SK-N-SH (cell line): ENCODE results near the gene MAP2K7. TPM values are rescaled to one million over a fixed set of nuclear protein-coding genes. Genes with fewer than 3 reads are reported as not detected.

Experiments used
- CTCF ChIA-PET: fragments of 300-600, 350-600 bp; formaldehyde crosslinking; extraction: SDS; loops from one replicate; lab custom pipeline; 2021; lab: Yijun Ruan, JAX
- POLR2A ChIA-PET: fragments of 350-600 bp; sonication (Branson Sonifier 250); formaldehyde crosslinking; extraction: SDS; loops from one replicate; lab custom pipeline; 2020; ENCODE audit warnings: antibody characterized with exemption, inconsistent platforms; lab: Yijun Ruan, JAX
- DNase-seq: peaks from one replicate; pipeline ENCODE4 v3.0.0; 2012
- H2AFZ ChIP-seq: fragments of 200-600 bp; sonication (generic); 2 replicates; pipeline ENCODE4 v1.8.1; 2016; ENCODE audit warnings: antibody characterized with exemption, mild to moderate bottlenecking, low read depth
- H3F3A ChIP-seq: fragments of 200-600 bp; sonication (generic); replicated peaks from 2 replicates; pipeline ENCODE3; 2016; ENCODE audit warnings: antibody characterized with exemption, mild to moderate bottlenecking; ENCODE audit not compliant: insufficient read depth
- H3K27ac ChIP-seq, 2 experiments: fragments of 200-500 bp in 1 of 2; fragments of 200-600 bp in 1 of 2; sonication (Bioruptor generic) in 1 of 2; sonication (generic), shearing (Covaris generic) in 1 of 2; 2 replicates each; pipeline versions ENCODE4 v1.5.1 to v1.6.1; 2014 to 2016; ENCODE audit warnings: low read depth in 2 of 2, inconsistent platforms in 1 of 2, low read length in 1 of 2, mild to moderate bottlenecking in 1 of 2, mixed read lengths in 1 of 2
- H3K27me3 ChIP-seq: fragments of 200-600 bp; sonication (generic), shearing (Covaris generic); 2 replicates; pipeline ENCODE4 v1.6.1; 2016; ENCODE audit warnings: mixed run types; ENCODE audit not compliant: insufficient read depth
- H3K36me3 ChIP-seq, 2 experiments: fragments of 200-500 bp in 1 of 2; fragments of 200-600 bp in 1 of 2; sonication (Bioruptor generic) in 1 of 2; sonication (generic) in 1 of 2; replicated peaks in 1 of 2; 2 replicates each; pipeline versions ENCODE3 to v1.5.1; 2014 to 2016; ENCODE audit warnings: low read length in 1 of 2, mild to moderate bottlenecking in 1 of 2; ENCODE audit not compliant: insufficient read depth in 2 of 2, control insufficient read depth in 1 of 2
- H3K4me1 ChIP-seq, 2 experiments: fragments of 200-500 bp in 1 of 2; fragments of 200-600 bp in 1 of 2; sonication (Bioruptor generic) in 1 of 2; sonication (generic), shearing (Covaris generic) in 1 of 2; 2 replicates each; pipeline versions ENCODE4 v1.5.1 to v1.6.1; 2014 to 2016; ENCODE audit warnings: low read depth in 1 of 2, low read length in 1 of 2, mixed run types in 1 of 2; ENCODE audit not compliant: insufficient read depth in 2 of 2, control insufficient read depth in 1 of 2
- H3K4me2 ChIP-seq: fragments of 200-600 bp; sonication (generic), shearing (Covaris generic); 2 replicates; pipeline ENCODE4 v1.6.1; 2017; ENCODE audit warnings: mixed run types
- H3K4me3 ChIP-seq, 2 experiments: fragments of 200-500 bp in 1 of 2; fragments of 200-600 bp in 1 of 2; sonication (Bioruptor generic) in 1 of 2; sonication (generic), shearing (Covaris generic) in 1 of 2; 2 replicates each; pipeline versions ENCODE4 v1.5.1 to v1.8.1; 2014 to 2016; ENCODE audit warnings: low read depth in 2 of 2, inconsistent platforms in 1 of 2, low read length in 1 of 2, mild to moderate bottlenecking in 1 of 2, mixed read lengths in 1 of 2, moderate library complexity in 1 of 2
- H3K79me2 ChIP-seq: fragments of 200-600 bp; sonication (generic); 2 replicates; pipeline ENCODE4 v1.8.1; 2017; ENCODE audit warnings: mild to moderate bottlenecking; ENCODE audit not compliant: insufficient read depth
- H3K9ac ChIP-seq: fragments of 200-600 bp; sonication (generic); 2 replicates; pipeline ENCODE4 v1.6.1; 2017; ENCODE audit warnings: mixed run types
- H3K9me2 ChIP-seq: fragments of 200-600 bp; sonication (generic); 2 replicates; pipeline ENCODE4 v1.6.1; 2017; ENCODE audit warnings: mixed run types
- H3K9me3 ChIP-seq: fragments of 200-600 bp; sonication (generic); 2 replicates; pipeline ENCODE4 v1.6.1; 2017; ENCODE audit warnings: mixed run types, mild to moderate bottlenecking, moderate library complexity
- H4K20me1 ChIP-seq: fragments of 200-600 bp; sonication (generic); 2 replicates; pipeline ENCODE4 v1.6.1; 2017; ENCODE audit warnings: mild to moderate bottlenecking, mixed run types; ENCODE audit not compliant: insufficient read depth
- CHD2 ChIP-seq: fragments of 150-350 bp; IDR thresholded peaks from 2 replicates; pipeline ENCODE4 v1.6.1; 2018; ENCODE audit warnings: low read length; ENCODE audit not compliant: partially characterized antibody
- ELF1 ChIP-seq: IDR thresholded peaks from 2 replicates; pipeline ENCODE4 v1.4.0; 2012
- EZH2phosphoT487 ChIP-seq: fragments of 200-600 bp; sonication (generic); IDR thresholded peaks from 2 replicates; pipeline ENCODE4 v1.6.1; 2017; ENCODE audit warnings: low read depth, mixed run types, mild to moderate bottlenecking, antibody characterized with exemption, moderate library complexity, borderline replicate concordance
- GATA2 ChIP-seq: sonication (generic); formaldehyde crosslinking; IDR thresholded peaks from 2 replicates; pipeline ENCODE4 v1.5.0; 2020; ENCODE audit warnings: mild to moderate bottlenecking, missing genetic modification reagents
- POLR2AphosphoS5 ChIP-seq: IDR thresholded peaks from 2 replicates; pipeline ENCODE4 v1.6.1; 2012; ENCODE audit warnings: low read depth, low read length
- RAD21 ChIP-seq: IDR thresholded peaks from 2 replicates; pipeline ENCODE4 v1.6.1; 2012; ENCODE audit warnings: mild to moderate bottlenecking, low read length
- RCOR1 ChIP-seq: fragments of 150-350 bp; IDR thresholded peaks from 2 replicates; pipeline ENCODE4 v1.6.1; 2017; ENCODE audit warnings: antibody characterized with exemption, low read length
- RFX5 ChIP-seq: IDR thresholded peaks from 2 replicates; pipeline ENCODE4 v1.6.1; 2012; ENCODE audit warnings: mild to moderate bottlenecking, improper control_type of control experiment, low read length
- TCF12 ChIP-seq: IDR thresholded peaks from 2 replicates; pipeline ENCODE4 v1.4.0; 2012
- TEAD4 ChIP-seq: IDR thresholded peaks from 2 replicates; pipeline ENCODE4 v1.4.0; 2012; ENCODE audit warnings: mild to moderate bottlenecking, borderline replicate concordance; ENCODE audit not compliant: insufficient read depth
- WGBS: methylation state at CpG from one replicate; pipeline ENCODE4 v1.1.6; 2017; ENCODE audit warnings: low lambda C conversion rate; 5-methylcytosine and 5-hydroxymethylcytosine counted together
- polyA plus RNA-seq, 3 experiments: library from polyadenylated mRNA; depleted of rRNA; stranded (reverse); fragments of >200 nt; gene quantifications; 2 replicates each; pipeline ENCODE4 v1.2.3, GENCODE V29; 2012
- TF ChIP-seq, protein P1 (sequence below): IDR thresholded peaks from 2 replicates; pipeline ENCODE4; 2012
- TF ChIP-seq, protein P2 (sequence below): IDR thresholded peaks from 2 replicates; pipeline ENCODE4 v1.6.1; 2012; ENCODE audit warnings: mild to moderate bottlenecking, low read depth, low read length, moderate library complexity
- TF ChIP-seq, protein P3 (sequence below): IDR thresholded peaks from 2 replicates; pipeline ENCODE4 v1.4.0; 2012; ENCODE audit warnings: low read depth, borderline replicate concordance
- TF ChIP-seq, protein P4 (sequence below): fragments of 150-350 bp; IDR thresholded peaks from 2 replicates; pipeline ENCODE4 v1.6.1; 2017; ENCODE audit warnings: antibody characterized with exemption, low read length, low read depth, borderline replicate concordance

The MAP2K7 gene
- polyA plus RNA-seq, 1 of the 3 experiments (the other 2 are of a cell fraction): 13.0 TPM

DNA sequence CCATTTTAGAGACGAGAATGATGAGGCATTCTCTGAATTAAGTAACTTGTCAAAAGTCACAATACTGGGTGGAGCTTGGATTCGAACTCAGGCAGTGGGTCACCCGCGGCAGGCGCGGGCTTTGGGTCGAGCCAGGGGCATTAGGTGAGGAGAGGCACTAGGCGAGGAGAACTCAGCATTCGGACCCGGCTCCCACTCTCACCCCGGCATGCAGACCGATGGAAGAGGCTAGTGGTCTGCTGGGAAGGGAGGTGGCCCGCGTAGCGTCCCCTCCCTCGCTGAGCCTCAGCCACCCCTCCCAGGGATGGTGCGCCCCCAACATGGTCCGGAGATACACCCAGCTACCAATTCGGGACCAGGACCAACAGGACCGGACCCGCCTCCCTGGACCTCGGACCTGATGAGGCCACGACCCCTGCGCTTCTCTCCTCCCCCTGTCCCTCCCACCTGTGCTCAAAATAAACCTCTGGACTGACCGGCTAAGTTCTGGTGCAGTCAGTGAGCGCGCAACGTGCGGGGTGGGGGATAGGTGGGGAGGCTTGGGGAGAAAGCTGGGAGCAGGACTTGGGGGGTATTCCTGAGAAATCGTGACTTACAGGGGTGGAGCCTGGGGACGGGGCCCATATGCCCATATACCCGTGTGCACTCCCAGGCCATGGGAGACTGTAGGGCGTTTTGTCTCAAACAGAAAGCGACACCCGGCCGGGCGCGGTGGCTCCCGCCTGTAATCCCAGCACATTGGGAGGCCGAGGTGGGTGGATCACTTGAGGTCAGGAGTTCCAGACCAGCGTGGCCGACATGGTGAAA is 15.1 kb downstream of the MAP2K7 start:
- CTCF ChIA-PET: interaction anchor here (1.2 to 5.0 kb wide), 13 partner anchors 8 to 350 kb away, joined by 3 to 36 read pairs (median 7); partner anchors contain the start of genes CTXN1, MAP2K7, TIMM44 and TRAPPC5
- no peaks in the 10 kb centered on the region for H3K9me2 ChIP-seq
- no peak overlapping the region for H3K4me3 ChIP-seq
- no peak for DNase-seq
- H2AFZ ChIP-seq: no peak overlapping the region
- 92% methylated on average over 29 of the region's 42 CpGs for WGBS
- peaks cover 23% of the 10 kb centered on the region for H4K20me1 ChIP-seq
- peaks cover 16% of the 10 kb centered on the region; the same call in 1 of the 2 replicates for H3K79me2 ChIP-seq
- H3K9me3 ChIP-seq: no peaks in the 10 kb centered on the region
- H3K27me3 ChIP-seq: peaks cover 7% of the 10 kb centered on the region; the same call in 1 of the 2 replicates
- no peak overlapping the region for H3K27ac ChIP-seq
- H3K9ac ChIP-seq: no peak overlapping the region
- H3F3A ChIP-seq: peaks cover 5% of the 10 kb centered on the region
- H3K4me2 ChIP-seq: peak overlapping the region; percentile 94
- no peak for TF ChIP-seq TEAD4
- no peak for TF ChIP-seq EZH2phosphoT487
- TF ChIP-seq, protein P1, sequence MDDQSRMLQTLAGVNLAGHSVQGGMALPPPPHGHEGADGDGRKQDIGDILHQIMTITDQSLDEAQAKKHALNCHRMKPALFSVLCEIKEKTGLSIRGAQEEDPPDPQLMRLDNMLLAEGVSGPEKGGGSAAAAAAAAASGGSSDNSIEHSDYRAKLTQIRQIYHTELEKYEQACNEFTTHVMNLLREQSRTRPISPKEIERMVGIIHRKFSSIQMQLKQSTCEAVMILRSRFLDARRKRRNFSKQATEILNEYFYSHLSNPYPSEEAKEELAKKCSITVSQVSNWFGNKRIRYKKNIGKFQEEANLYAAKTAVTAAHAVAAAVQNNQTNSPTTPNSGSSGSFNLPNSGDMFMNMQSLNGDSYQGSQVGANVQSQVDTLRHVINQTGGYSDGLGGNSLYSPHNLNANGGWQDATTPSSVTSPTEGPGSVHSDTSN: no peak
- no peak for TF ChIP-seq RAD21
- no peak for TF ChIP-seq ELF1
- no peak for TF ChIP-seq POLR2AphosphoS5
- no peak for TF ChIP-seq GATA2 (CRISPR knock-in tag)
- peaks cover 0 to 20% of the 10 kb centered on the region in 2 experiments for H3K36me3 ChIP-seq
- POLR2A ChIA-PET: interaction anchor here (2.4 kb wide), 1 partner anchor 57 kb away, joined by 8 read pairs; no protein-coding TSS in a partner anchor
- H3K4me1 ChIP-seq: peaks cover 10 to 31% of the 10 kb centered on the region in 2 experiments; a peak in 2 of 4 replicates

DNA sequence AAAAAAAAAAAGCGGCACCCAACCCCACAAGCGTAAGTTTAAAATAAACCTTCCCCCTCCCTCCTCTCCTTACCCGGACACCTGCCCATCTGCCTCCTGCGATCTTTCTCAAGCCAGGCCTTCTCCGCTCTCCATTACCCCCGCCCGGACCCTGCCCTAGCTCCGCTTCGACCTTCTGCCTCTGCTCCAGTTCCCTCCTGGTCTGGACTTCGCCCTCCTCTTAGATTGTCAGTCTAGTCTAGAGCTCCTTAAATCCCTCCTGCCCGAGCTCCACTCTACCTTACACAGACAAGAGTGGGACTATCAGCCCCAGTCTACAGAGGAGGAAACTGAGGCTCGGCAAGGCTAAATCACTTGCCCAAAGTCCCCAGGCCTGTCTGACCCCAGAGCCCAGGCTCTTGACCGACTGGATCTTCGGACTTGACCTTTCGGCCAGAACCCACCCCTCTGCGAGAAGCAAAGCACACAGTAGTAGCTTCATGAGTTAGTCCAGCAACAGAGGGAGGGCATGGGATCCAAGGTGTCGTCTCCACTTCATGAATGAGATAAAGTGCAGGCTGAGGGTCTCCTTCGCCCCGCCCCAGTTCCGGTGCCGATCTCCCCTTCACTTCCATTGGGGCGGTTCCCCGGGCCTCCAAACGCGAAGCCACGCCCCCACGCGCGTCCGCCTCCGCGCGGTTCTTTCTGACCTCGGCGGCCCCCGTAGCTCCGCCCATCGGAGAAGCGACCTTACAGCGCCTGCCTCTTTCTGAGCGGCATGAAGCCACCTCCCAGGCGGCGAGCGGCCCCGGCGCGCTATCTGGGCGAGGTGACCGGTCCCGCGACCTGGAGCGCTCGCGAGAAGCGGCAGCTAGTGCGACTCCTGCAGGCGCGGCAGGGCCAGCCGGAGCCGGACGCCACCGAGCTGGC is 16.2 kb downstream of the MAP2K7 start, which contains the start of gene SNAPC2:
TSS of gene SNAPC2 (plus strand) at position 729 of the 909 bp plus-strand sequence. CDS start at position 758, 29 bp downstream.
- H2AFZ ChIP-seq: peak within 1 kb of the TSS; percentile 84; the same call in 1 of the 2 replicates
- peak; percentile 90 for DNase-seq
- peak within 1 kb of the TSS; percentile 94 for H3K4me2 ChIP-seq
- H3K27ac ChIP-seq: peak within 1 kb of the TSS; percentile 86 to 92
- peaks cover 24% of the 10 kb centered on the region; the same call in 1 of the 2 replicates for H3K79me2 ChIP-seq
- ChIA-PET POLR2A (interaction anchor here (0.6 to 2.4 kb wide), 7 partner anchors 9 to 58 kb away, joined by 3 to 10 read pairs (median 8); partner anchors contain the start of genes MAP2K7, PRR36 and TIMM44), CTCF (interaction anchor here (0.6 to 5.0 kb wide), 11 partner anchors 10 to 352 kb away, joined by 3 to 36 read pairs (median 4); partner anchors contain the start of genes MAP2K7, PRR36 and TRAPPC5)
- no peaks in the 10 kb centered on the region for H3K9me3 ChIP-seq
- WGBS: 55% methylated on average over 20 of the region's 62 CpGs
- H3K36me3 ChIP-seq: peaks cover 0 to 20% of the 10 kb centered on the region in 2 experiments
- peak within 1 kb of the TSS; percentile 81 for H3K9ac ChIP-seq
- peaks cover 7% of the 10 kb centered on the region; the same call in 1 of the 2 replicates for H3K27me3 ChIP-seq
- H4K20me1 ChIP-seq: peaks cover 32% of the 10 kb centered on the region
- H3F3A ChIP-seq: peaks cover 4% of the 10 kb centered on the region
- no peaks in the 10 kb centered on the region for H3K9me2 ChIP-seq
- H3K4me3 ChIP-seq: peak within 1 kb of the TSS; percentile 77
- peaks cover 10 to 41% of the 10 kb centered on the region in 2 experiments; a peak in 2 of 4 replicates for H3K4me1 ChIP-seq
- TF ChIP-seq, protein P2, sequence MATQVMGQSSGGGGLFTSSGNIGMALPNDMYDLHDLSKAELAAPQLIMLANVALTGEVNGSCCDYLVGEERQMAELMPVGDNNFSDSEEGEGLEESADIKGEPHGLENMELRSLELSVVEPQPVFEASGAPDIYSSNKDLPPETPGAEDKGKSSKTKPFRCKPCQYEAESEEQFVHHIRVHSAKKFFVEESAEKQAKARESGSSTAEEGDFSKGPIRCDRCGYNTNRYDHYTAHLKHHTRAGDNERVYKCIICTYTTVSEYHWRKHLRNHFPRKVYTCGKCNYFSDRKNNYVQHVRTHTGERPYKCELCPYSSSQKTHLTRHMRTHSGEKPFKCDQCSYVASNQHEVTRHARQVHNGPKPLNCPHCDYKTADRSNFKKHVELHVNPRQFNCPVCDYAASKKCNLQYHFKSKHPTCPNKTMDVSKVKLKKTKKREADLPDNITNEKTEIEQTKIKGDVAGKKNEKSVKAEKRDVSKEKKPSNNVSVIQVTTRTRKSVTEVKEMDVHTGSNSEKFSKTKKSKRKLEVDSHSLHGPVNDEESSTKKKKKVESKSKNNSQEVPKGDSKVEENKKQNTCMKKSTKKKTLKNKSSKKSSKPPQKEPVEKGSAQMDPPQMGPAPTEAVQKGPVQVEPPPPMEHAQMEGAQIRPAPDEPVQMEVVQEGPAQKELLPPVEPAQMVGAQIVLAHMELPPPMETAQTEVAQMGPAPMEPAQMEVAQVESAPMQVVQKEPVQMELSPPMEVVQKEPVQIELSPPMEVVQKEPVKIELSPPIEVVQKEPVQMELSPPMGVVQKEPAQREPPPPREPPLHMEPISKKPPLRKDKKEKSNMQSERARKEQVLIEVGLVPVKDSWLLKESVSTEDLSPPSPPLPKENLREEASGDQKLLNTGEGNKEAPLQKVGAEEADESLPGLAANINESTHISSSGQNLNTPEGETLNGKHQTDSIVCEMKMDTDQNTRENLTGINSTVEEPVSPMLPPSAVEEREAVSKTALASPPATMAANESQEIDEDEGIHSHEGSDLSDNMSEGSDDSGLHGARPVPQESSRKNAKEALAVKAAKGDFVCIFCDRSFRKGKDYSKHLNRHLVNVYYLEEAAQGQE: 0 out of 2 replicates have a peak, but pooled peaks have one; percentile 18
- TF ChIP-seq EZH2phosphoT487 (no peak), RCOR1 (peak; percentile 17; the same call in 1 of the 2 replicates), TCF12 (no peak), CHD2 (peak; percentile 59), RFX5 (no peak)
- TF ChIP-seq, protein P3, sequence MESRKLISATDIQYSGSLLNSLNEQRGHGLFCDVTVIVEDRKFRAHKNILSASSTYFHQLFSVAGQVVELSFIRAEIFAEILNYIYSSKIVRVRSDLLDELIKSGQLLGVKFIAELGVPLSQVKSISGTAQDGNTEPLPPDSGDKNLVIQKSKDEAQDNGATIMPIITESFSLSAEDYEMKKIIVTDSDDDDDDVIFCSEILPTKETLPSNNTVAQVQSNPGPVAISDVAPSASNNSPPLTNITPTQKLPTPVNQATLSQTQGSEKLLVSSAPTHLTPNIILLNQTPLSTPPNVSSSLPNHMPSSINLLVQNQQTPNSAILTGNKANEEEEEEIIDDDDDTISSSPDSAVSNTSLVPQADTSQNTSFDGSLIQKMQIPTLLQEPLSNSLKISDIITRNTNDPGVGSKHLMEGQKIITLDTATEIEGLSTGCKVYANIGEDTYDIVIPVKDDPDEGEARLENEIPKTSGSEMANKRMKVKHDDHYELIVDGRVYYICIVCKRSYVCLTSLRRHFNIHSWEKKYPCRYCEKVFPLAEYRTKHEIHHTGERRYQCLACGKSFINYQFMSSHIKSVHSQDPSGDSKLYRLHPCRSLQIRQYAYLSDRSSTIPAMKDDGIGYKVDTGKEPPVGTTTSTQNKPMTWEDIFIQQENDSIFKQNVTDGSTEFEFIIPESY: no peak
- TF ChIP-seq, protein P4, sequence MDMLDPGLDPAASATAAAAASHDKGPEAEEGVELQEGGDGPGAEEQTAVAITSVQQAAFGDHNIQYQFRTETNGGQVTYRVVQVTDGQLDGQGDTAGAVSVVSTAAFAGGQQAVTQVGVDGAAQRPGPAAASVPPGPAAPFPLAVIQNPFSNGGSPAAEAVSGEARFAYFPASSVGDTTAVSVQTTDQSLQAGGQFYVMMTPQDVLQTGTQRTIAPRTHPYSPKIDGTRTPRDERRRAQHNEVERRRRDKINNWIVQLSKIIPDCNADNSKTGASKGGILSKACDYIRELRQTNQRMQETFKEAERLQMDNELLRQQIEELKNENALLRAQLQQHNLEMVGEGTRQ: no peak
